ENCODE measurements around the gene SIRT3.

DNA sequence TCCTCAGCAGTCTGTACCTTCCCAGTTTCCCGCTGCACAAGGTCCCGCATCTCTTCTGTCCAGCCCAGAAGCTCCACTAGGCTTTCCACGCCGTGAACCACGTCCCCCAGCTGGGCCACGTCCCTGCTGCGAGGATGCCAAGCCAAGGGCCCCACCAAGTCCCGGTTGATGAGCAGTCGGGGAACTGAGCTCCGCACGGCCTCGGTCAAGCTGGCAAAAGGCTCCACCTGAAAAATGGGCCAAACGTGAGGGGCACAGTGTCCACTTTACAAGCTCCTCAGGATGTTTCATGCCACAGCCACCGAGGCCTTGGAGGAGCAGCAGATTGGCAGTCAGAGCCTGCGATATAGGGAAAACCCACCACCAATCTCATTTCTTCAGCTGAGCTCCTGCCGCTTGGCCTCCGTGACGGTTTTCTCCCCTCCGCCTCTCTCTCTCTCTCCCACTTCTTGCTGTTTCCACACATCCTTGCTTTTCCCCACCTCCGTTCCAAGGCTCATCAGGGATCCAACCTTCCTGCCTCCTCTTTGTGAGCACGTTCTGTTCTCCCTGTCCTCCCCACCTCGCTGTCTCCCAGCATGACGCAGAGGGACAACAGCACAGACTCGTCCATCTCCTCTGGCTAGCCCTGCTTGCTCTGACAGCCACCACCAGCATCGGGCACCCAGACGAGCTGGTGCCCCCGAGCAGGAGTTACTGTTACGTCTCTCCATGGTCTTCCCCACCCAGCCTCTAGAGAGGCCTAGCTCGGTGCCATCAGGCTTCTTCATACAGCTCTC is 17.1 kb downstream of the SIRT3 start:
- TF ChIP-seq, protein P1, sequence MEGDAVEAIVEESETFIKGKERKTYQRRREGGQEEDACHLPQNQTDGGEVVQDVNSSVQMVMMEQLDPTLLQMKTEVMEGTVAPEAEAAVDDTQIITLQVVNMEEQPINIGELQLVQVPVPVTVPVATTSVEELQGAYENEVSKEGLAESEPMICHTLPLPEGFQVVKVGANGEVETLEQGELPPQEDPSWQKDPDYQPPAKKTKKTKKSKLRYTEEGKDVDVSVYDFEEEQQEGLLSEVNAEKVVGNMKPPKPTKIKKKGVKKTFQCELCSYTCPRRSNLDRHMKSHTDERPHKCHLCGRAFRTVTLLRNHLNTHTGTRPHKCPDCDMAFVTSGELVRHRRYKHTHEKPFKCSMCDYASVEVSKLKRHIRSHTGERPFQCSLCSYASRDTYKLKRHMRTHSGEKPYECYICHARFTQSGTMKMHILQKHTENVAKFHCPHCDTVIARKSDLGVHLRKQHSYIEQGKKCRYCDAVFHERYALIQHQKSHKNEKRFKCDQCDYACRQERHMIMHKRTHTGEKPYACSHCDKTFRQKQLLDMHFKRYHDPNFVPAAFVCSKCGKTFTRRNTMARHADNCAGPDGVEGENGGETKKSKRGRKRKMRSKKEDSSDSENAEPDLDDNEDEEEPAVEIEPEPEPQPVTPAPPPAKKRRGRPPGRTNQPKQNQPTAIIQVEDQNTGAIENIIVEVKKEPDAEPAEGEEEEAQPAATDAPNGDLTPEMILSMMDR (IDR thresholded peaks at IDR 0.05): no peak
- TF ChIP-seq POLR2AphosphoS5 (IDR thresholded peaks at IDR 0.05; ENCODE audit: low read depth, low read length): no peak
- TF ChIP-seq, protein P2, sequence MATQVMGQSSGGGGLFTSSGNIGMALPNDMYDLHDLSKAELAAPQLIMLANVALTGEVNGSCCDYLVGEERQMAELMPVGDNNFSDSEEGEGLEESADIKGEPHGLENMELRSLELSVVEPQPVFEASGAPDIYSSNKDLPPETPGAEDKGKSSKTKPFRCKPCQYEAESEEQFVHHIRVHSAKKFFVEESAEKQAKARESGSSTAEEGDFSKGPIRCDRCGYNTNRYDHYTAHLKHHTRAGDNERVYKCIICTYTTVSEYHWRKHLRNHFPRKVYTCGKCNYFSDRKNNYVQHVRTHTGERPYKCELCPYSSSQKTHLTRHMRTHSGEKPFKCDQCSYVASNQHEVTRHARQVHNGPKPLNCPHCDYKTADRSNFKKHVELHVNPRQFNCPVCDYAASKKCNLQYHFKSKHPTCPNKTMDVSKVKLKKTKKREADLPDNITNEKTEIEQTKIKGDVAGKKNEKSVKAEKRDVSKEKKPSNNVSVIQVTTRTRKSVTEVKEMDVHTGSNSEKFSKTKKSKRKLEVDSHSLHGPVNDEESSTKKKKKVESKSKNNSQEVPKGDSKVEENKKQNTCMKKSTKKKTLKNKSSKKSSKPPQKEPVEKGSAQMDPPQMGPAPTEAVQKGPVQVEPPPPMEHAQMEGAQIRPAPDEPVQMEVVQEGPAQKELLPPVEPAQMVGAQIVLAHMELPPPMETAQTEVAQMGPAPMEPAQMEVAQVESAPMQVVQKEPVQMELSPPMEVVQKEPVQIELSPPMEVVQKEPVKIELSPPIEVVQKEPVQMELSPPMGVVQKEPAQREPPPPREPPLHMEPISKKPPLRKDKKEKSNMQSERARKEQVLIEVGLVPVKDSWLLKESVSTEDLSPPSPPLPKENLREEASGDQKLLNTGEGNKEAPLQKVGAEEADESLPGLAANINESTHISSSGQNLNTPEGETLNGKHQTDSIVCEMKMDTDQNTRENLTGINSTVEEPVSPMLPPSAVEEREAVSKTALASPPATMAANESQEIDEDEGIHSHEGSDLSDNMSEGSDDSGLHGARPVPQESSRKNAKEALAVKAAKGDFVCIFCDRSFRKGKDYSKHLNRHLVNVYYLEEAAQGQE (IDR thresholded peaks at IDR 0.05; ENCODE audit: insufficient read depth in 1 of 2, low read depth in 2 of 2, low read length in 1 of 2): no peak
- no peak for TF ChIP-seq TCF7L2 (IDR thresholded peaks at IDR 0.05; ENCODE audit: low read depth, low read length)
